ENCODE data around the gene RTN3.

DNA sequence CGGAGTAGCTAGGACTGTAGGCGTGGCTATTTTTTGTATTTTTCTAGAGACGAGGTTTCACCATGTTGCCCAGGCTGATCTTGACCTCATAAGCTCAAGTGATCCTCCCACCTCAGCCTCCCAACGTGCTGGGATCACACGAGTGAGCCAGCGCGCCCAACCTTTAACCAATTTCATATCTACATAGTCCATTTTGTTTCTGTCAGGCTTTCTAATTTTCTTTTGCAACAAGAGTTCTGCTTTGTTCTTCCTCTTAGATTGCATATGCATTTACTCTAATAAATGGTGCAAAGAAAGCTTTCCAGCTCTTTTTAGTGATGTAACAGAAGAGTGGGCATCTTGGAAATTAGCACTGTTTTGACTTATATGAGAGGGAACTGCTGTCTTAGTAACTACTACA is 13.3 kb downstream of the RTN3 start:
- TF ChIP-seq, protein P1, sequence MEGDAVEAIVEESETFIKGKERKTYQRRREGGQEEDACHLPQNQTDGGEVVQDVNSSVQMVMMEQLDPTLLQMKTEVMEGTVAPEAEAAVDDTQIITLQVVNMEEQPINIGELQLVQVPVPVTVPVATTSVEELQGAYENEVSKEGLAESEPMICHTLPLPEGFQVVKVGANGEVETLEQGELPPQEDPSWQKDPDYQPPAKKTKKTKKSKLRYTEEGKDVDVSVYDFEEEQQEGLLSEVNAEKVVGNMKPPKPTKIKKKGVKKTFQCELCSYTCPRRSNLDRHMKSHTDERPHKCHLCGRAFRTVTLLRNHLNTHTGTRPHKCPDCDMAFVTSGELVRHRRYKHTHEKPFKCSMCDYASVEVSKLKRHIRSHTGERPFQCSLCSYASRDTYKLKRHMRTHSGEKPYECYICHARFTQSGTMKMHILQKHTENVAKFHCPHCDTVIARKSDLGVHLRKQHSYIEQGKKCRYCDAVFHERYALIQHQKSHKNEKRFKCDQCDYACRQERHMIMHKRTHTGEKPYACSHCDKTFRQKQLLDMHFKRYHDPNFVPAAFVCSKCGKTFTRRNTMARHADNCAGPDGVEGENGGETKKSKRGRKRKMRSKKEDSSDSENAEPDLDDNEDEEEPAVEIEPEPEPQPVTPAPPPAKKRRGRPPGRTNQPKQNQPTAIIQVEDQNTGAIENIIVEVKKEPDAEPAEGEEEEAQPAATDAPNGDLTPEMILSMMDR (IDR thresholded peaks at IDR 0.05) = no peak
- TF ChIP-seq ZFX (IDR thresholded peaks at IDR 0.05; ENCODE audit: borderline replicate concordance) = no peak

Data from 22Rv1 (cell line).